ENCODE results near the gene PRUNE2.

The PRUNE2 gene

DNA sequence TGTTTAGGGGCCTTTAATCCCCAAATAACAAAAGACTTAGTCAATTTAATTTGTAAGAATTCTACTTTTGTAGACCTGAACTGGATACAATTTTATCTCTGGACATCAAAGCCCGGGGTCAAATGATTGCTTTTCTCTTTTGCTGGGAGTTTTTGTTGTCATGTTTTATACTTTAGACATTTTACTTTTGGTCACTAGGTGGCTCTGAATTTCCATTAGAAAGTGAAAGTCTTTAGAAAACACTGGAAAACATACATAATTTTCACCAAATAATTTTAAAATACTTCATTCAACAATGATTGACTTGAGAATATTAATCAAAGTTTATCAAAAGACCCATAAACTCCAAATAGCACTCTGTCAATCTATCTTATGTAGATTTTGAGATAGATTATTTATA lies 144.5 kb downstream of the PRUNE2 start:
- Histone ChIP-seq H2AFZ (ENCODE audit: low read depth, low read length) (no peak overlapping the region), H4K20me1 (ENCODE audit: insufficient read depth, low read length) (no peaks in the 10 kb centered on the region), H3K36me3 (ENCODE audit: insufficient read depth, low read length) (no peaks in the 10 kb centered on the region), H3K9ac (ENCODE audit: low read depth, low read length) (no peak overlapping the region), H3K27me3 (ENCODE audit: insufficient read depth, low read length, poor library complexity) (no peaks in the 10 kb centered on the region), H3K4me2 (ENCODE audit: insufficient read depth, low read length) (no peak overlapping the region), H3K4me1 (ENCODE audit: insufficient read depth, low read length) (no peaks in the 10 kb centered on the region), H3K79me2 (ENCODE audit: insufficient read depth, low read length) (no peaks in the 10 kb centered on the region), H3K9me3 (ENCODE audit: insufficient read depth, low read length, severe bottlenecking) (no peaks in the 10 kb centered on the region), H3K4me3 (ENCODE audit: low read depth in 1 of 2, low read length in 2 of 2) (no peak overlapping the region), H3K27ac (ENCODE audit: low read length) (no peak overlapping the region)
- DNase-seq (no peak), ATAC-seq (ENCODE audit: insufficient read depth, low read depth) (no peak)
- TF ChIP-seq CTCF (IDR thresholded peaks at IDR 0.05; ENCODE audit: borderline replicate concordance, extremely low read depth, low read length, poor library complexity, severe bottlenecking) (peak; percentile 35), EZH2 (IDR thresholded peaks at IDR 0.05; ENCODE audit: borderline replicate concordance, low read depth, low read length, severe bottlenecking) (no peak)

GRCh38 chr9:76759732-76760131 lies 146.2 kb downstream of the PRUNE2 start:
- H3K27me3 ChIP-seq (ENCODE audit: insufficient read depth, low read length, poor library complexity): no peaks in the 10 kb centered on the region
- H3K4me3 ChIP-seq (ENCODE audit: low read depth in 1 of 2, low read length in 2 of 2): no peak overlapping the region
- H3K4me1 ChIP-seq (ENCODE audit: insufficient read depth, low read length): no peaks in the 10 kb centered on the region
- no peak overlapping the region for H3K4me2 ChIP-seq (ENCODE audit: insufficient read depth, low read length)
- H3K9ac ChIP-seq (ENCODE audit: low read depth, low read length): no peak overlapping the region
- H2AFZ ChIP-seq (ENCODE audit: low read depth, low read length): no peak overlapping the region
- H3K79me2 ChIP-seq (ENCODE audit: insufficient read depth, low read length): no peaks in the 10 kb centered on the region
- ATAC-seq (ENCODE audit: insufficient read depth, low read depth): no peak
- no peaks in the 10 kb centered on the region for H4K20me1 ChIP-seq (ENCODE audit: insufficient read depth, low read length)
- TF ChIP-seq CTCF (IDR thresholded peaks at IDR 0.05; ENCODE audit: borderline replicate concordance, extremely low read depth, low read length, poor library complexity, severe bottlenecking): no peak
- no peak overlapping the region for H3K27ac ChIP-seq (ENCODE audit: low read length)
- no peaks in the 10 kb centered on the region for H3K36me3 ChIP-seq (ENCODE audit: insufficient read depth, low read length)
- DNase-seq: no peak
- no peaks in the 10 kb centered on the region for H3K9me3 ChIP-seq (ENCODE audit: insufficient read depth, low read length, severe bottlenecking)

DNA sequence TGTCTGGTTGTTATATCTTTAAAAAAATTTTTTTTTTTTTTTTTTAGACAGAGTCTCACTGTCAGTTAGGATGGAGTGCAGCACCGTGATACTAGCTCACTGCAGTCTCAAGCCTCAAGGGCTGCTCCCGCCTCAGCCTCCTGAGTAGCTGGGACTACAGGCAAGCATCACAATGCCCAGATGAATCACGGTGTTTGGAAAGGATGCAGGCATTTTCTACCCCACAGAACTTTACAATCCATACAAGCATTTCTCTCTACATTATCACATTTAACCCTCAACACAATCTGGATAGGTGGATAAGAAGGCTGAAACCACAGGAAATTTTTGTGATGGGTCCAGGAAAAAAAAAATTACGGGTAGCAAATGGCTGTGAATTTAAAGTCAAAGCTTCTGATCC lies 147.4 kb downstream of the PRUNE2 start:
- no peak overlapping the region for H2AFZ ChIP-seq (ENCODE audit: low read depth, low read length)
- no peaks in the 10 kb centered on the region for H3K36me3 ChIP-seq (ENCODE audit: insufficient read depth, low read length)
- no peak overlapping the region for H3K27ac ChIP-seq (ENCODE audit: low read length)
- H3K9ac ChIP-seq (ENCODE audit: low read depth, low read length): no peak overlapping the region
- no peak for ATAC-seq (ENCODE audit: insufficient read depth, low read depth)
- no peaks in the 10 kb centered on the region for H3K4me1 ChIP-seq (ENCODE audit: insufficient read depth, low read length)
- H3K4me2 ChIP-seq (ENCODE audit: insufficient read depth, low read length): no peak overlapping the region
- no peaks in the 10 kb centered on the region for H4K20me1 ChIP-seq (ENCODE audit: insufficient read depth, low read length)
- no peak for TF ChIP-seq EZH2 (IDR thresholded peaks at IDR 0.05; ENCODE audit: borderline replicate concordance, low read depth, low read length, severe bottlenecking)
- TF ChIP-seq CTCF (IDR thresholded peaks at IDR 0.05; ENCODE audit: borderline replicate concordance, extremely low read depth, low read length, poor library complexity, severe bottlenecking): no peak
- no peaks in the 10 kb centered on the region for H3K79me2 ChIP-seq (ENCODE audit: insufficient read depth, low read length)
- H3K4me3 ChIP-seq (ENCODE audit: low read depth in 1 of 2, low read length in 2 of 2): no peak overlapping the region
- no peaks in the 10 kb centered on the region for H3K27me3 ChIP-seq (ENCODE audit: insufficient read depth, low read length, poor library complexity)
- no peak for DNase-seq
- no peaks in the 10 kb centered on the region for H3K9me3 ChIP-seq (ENCODE audit: insufficient read depth, low read length, severe bottlenecking)
